Kidney (tissue), 14 donors: ENCODE results near the gene ZNF677. TPM values are rescaled to one million over a fixed set of nuclear protein-coding genes. Genes with fewer than 3 reads are reported as not detected.

Source experiments
- DNase-seq, 5 donors: peaks; one replicate each; pipeline ENCODE4 v3.0.0-alpha.2; 2013 to 2020
- FAIRE-seq: peaks from 2 replicates; lab custom pipeline; 2012; peaks lifted over from hg19 to GRCh38; lab: Jason Lieb, UNC
- H3K27ac ChIP-seq, 2 donors: one replicate each; pipeline ENCODE4 v1.7.0; 2013; ENCODE audit warnings: low read depth in 2 of 2, low read length in 2 of 2, inconsistent platforms in 1 of 2
- H3K27me3 ChIP-seq: one replicate; pipeline ENCODE4 v1.7.1; 2013; ENCODE audit warnings: low read length, inconsistent platforms; ENCODE audit not compliant: control insufficient read depth, insufficient read depth
- H3K36me3 ChIP-seq, 3 donors: one replicate each; pipeline versions ENCODE4 v1.7.0 to v1.7.1; 2013; ENCODE audit warnings: low read length in 3 of 3, control low read depth in 1 of 3, inconsistent platforms in 1 of 3; ENCODE audit not compliant: insufficient read depth in 3 of 3, control insufficient read depth in 2 of 3
- H3K4me1 ChIP-seq, 3 donors: one replicate each; pipeline versions ENCODE4 v1.7.0 to v1.7.1; 2013; ENCODE audit warnings: low read length in 3 of 3, inconsistent platforms in 1 of 3, low read depth in 1 of 3; ENCODE audit not compliant: control insufficient read depth in 2 of 3, insufficient read depth in 2 of 3
- H3K4me3 ChIP-seq, 3 donors: one replicate each; pipeline versions ENCODE4 v1.7.0 to v1.8.1; 2013; ENCODE audit warnings: low read length in 3 of 3, control low read depth in 1 of 3, inconsistent platforms in 1 of 3
- H3K9ac ChIP-seq, 3 donors: one replicate each; pipeline versions ENCODE4 v1.7.0 to v1.7.1; 2013; ENCODE audit warnings: low read length in 3 of 3, control low read depth in 1 of 3, inconsistent platforms in 1 of 3
- H3K9me3 ChIP-seq, 3 donors: one replicate each; pipeline versions ENCODE4 v1.7.0 to v1.7.1; 2013; ENCODE audit warnings: low read length in 3 of 3, control low read depth in 1 of 3, inconsistent platforms in 1 of 3; ENCODE audit not compliant: control insufficient read depth in 2 of 3, insufficient read depth in 1 of 3
- intact Hi-C: fragments of 100-400 bp; cut with DNase I; formaldehyde crosslinking; loops from one replicate; pipeline ENCODE4 v1.11.1; 2022
- polyA plus RNA-seq: library from polyadenylated mRNA; stranded (reverse); fragments of 350-450 nt; fragmentation: Illumina TruSeq; extraction: RNeasy Lipid Tissue Mini Kit (QIAGEN cat#74804); gene quantifications from one replicate; pipeline ENCODE4 v1.2.3, GENCODE V29; 2014; ENCODE audit warnings: low read depth, low replicate concordance; ENCODE audit not compliant: insufficient read depth
- total RNA-seq: library from RNA; stranded (reverse); fragmentation: NEBNext Ultra II Directional; extraction: Animal tissue kit (Norgen Biotek cat#: 25700); gene quantifications from one replicate; pipeline ENCODE4 v1.2.1, GENCODE V29; 2021
- TF ChIP-seq, protein P1 (sequence below): IDR thresholded peaks from 3 replicates; pipeline ENCODE4 v1.5.1; 2012; ENCODE audit warnings: mild to moderate bottlenecking, moderate library complexity, borderline replicate concordance; ENCODE audit not compliant: insufficient read depth; ENCODE audit errors: extremely low read depth
- donor health status: control.
- donor health status: control.
- donor health status: control.
- donor health status: control.
- donor health status: control.
- donor health status: DM: yes; HTN: yes; CAD: no.
- donor health status: Normal renal cell carcinoma (clear cell type).

Gene ZNF677
- total and polyA plus RNA-seq, 2 donors from 2014 or later = 6.5 to 24.3 TPM

DNA sequence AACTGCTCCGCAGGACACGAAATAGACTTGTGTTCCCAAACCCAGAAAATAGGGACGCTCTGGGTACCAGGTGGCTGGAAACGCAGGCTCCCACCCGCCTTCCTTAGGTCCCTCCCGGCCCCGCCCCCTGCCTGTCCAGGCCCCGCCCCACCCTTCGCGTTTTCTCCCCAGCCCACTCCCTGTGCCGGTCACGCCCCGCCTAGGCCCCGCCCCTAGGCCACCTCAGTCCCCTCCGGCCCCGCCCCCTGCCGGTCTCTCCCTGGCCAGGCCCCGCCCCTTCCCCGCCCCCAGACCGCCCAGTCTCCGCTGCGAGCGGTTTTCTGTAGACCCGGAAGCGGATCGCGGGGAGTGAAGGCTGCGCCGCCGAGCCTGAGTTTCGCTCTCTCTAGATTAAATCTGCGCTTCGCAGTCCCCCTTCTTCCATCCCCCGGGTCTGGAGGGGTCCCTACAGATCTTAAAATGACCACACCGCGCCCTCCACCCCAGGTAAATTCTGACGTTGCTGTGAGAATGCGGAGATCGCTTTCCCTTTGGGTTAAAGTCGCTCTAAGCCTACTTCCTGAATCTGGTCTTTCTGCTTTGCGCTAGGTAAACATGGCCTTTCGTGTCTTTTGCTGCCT is 57.8 kb downstream of the ZNF677 start:
- no peak for FAIRE-seq
- no peaks in the 10 kb centered on the region for H3K27me3 ChIP-seq

DNA sequence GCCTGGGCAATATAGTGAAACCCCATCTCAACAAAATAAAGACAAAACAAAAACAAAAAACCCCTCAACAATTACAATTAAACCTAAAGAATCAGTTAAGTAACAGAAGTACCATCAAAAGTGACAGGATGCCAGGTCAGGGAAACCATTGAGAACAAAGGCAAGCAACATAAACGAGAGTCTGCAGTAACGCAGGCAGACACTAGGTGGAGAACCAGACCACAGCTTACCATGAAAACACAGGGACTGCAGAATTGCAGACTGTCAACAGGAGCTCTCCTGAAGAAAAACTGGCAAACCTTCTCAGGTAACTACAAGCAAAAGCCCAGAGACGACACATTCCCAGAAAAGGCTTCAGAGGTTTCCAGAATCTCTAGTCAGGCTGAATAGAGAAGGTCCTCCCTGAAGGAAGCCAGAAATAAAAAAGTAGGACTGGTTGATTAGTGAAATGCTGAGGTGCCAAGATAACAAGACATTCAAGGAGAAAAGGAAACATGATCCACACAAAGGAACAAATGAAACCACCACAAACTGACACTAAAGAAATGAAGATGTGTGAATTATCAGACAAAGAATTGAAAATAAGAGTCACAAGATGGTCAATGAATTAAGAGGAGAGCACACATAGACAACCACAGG is 59.3 kb downstream of the ZNF677 start:
- TF ChIP-seq, protein P1, sequence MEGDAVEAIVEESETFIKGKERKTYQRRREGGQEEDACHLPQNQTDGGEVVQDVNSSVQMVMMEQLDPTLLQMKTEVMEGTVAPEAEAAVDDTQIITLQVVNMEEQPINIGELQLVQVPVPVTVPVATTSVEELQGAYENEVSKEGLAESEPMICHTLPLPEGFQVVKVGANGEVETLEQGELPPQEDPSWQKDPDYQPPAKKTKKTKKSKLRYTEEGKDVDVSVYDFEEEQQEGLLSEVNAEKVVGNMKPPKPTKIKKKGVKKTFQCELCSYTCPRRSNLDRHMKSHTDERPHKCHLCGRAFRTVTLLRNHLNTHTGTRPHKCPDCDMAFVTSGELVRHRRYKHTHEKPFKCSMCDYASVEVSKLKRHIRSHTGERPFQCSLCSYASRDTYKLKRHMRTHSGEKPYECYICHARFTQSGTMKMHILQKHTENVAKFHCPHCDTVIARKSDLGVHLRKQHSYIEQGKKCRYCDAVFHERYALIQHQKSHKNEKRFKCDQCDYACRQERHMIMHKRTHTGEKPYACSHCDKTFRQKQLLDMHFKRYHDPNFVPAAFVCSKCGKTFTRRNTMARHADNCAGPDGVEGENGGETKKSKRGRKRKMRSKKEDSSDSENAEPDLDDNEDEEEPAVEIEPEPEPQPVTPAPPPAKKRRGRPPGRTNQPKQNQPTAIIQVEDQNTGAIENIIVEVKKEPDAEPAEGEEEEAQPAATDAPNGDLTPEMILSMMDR = peak; percentile 95
- DNase-seq (peak in 4 of 5 donors; percentile 87 to 93 (median 91)), FAIRE-seq (peak; percentile 91)
- Histone ChIP-seq H3K27me3 (no peaks in the 10 kb centered on the region), H3K27ac (no peak overlapping the region), H3K9me3 (peaks cover 0 to 12% (median 0%) of the 10 kb centered on the region in 3 donors), H3K9ac (no peak overlapping the region), H3K4me3 (peak overlapping the region in 1 of 3 donors; percentile 24), H3K36me3 (no peaks in the 10 kb centered on the region), H3K4me1 (peaks cover 0 to 4% (median 0%) of the 10 kb centered on the region in 3 donors)
- intact Hi-C loops = no loop called here

More for the DNA sequence above, 57.8 kb downstream of the ZNF677 start:
- Histone ChIP-seq H3K4me1 (peaks cover 0 to 4% (median 0%) of the 10 kb centered on the region in 3 donors), H3K9ac (peak overlapping the region in 2 of 3 donors; percentile 91 to 94), H3K4me3 (peak overlapping the region; percentile 93 to 99 (median 96)), H3K27ac (peak overlapping the region in 1 of 2 donors; percentile 82), H3K36me3 (peaks cover 0 to 4% (median 4%) of the 10 kb centered on the region in 3 donors), H3K9me3 (peaks cover 0 to 21% (median 4%) of the 10 kb centered on the region in 3 donors)
- TF ChIP-seq, protein P1 = no peak
- intact Hi-C loops = no loop called here
- DNase-seq = peak; percentile 97 to 99 (median 99)

DNA sequence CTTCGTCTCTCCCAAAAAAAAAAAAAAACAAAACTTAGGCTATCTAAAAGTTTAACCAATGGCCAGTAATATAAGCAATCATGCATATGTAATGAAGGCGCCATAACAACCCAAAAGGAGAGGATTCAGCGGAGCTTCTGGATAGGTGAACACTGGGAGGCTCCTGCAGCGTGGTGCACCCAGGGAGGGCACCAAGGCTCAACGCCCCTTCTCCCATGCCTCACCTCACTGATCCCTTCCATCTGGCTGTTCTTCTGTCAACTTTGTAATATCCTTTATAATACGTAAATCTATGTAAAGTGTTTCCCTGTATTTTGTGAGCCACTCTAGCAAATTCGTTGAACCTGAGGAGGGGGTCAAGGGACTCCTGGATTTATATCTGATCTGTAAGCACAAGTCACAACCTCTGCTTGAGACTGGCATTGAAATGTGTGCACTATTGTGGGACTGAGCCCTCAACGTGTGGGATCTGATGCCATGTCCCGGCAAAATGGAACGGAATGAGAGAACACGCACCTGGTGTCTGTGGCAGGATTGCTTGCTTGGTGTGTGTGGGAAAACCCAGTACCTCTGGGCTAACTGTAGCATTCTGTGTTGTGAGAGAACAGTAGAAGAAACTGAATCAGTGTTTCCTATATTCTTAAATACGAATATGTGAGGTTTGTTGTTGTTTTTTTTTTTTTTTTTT is 61.0 kb downstream of the ZNF677 start:
- Histone ChIP-seq H3K27ac (no peak overlapping the region), H3K27me3 (no peaks in the 10 kb centered on the region), H3K4me3 (peak overlapping the region; percentile 74 to 94 (median 90)), H3K36me3 (no peaks in the 10 kb centered on the region), H3K9me3 (no peaks in the 10 kb centered on the region), H3K9ac (peak overlapping the region in 1 of 3 donors; percentile 35), H3K4me1 (peaks cover 0 to 4% (median 0%) of the 10 kb centered on the region in 3 donors)
- intact Hi-C loops = no loop called here
- TF ChIP-seq, protein P1 = no peak
- FAIRE-seq (no peak), DNase-seq (peak in 1 of 5 donors; percentile 53)
